ENCODE measurements around the gene PRKCB. TPM values are rescaled to one million over a fixed set of nuclear protein-coding genes. Genes with fewer than 3 reads are reported as not detected.

Gene PRKCB
- total RNA-seq, 1 experiment from 2014 or later: not detected

DNA sequence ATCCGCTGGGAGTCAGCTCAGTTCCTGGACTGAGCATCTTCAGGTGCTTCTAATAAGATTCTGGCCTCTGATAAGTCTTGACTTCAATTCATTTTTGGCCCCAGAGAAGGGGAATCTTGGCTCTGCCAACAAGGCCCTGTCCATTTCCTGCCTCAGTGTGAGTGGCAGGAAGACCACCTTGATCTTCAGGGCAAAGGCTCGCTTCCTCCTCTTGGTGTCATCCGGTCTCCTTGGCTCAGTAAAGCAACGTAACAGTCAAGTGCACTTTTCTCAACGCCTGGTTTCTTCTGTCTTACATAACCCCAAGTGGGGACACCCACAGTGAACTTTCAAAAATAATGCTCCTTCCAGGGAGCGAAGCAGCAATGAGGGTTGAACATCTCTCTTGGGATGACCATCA is 169.8 kb downstream of the PRKCB start:
- H3K27ac ChIP-seq (ENCODE audit: low read length): no peak overlapping the region
- no TSS peak for BruUV-seq (replicated peaks)

DNA sequence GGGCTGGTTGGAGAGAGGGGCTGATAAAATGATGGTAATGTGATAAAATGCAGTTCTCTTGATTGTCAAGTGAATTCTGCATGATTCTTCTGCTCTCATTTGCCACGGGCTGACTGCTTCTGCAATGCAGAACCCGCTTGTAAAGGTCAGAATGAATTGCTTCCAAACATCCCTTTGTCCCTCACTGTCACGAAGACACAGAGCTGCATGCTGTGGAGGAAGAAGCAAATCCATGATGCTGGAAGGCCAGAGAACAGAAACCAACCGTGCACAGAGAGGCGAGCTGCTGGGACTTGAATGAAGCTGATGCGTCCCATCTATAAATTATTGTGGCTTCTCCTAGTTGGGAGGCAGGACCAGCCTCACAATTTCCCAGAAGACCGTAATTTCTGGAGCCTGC is 171.6 kb downstream of the PRKCB start:
- TF ChIP-seq, protein P1, sequence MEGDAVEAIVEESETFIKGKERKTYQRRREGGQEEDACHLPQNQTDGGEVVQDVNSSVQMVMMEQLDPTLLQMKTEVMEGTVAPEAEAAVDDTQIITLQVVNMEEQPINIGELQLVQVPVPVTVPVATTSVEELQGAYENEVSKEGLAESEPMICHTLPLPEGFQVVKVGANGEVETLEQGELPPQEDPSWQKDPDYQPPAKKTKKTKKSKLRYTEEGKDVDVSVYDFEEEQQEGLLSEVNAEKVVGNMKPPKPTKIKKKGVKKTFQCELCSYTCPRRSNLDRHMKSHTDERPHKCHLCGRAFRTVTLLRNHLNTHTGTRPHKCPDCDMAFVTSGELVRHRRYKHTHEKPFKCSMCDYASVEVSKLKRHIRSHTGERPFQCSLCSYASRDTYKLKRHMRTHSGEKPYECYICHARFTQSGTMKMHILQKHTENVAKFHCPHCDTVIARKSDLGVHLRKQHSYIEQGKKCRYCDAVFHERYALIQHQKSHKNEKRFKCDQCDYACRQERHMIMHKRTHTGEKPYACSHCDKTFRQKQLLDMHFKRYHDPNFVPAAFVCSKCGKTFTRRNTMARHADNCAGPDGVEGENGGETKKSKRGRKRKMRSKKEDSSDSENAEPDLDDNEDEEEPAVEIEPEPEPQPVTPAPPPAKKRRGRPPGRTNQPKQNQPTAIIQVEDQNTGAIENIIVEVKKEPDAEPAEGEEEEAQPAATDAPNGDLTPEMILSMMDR (conservative IDR thresholded peaks at IDR 0.05; ENCODE audit: low read depth, low read length): no peak
- TF ChIP-seq EZH2phosphoT487 (IDR thresholded peaks at IDR 0.05; ENCODE audit: borderline replicate concordance, low read length) (no peak), EZH2 (IDR thresholded peaks at IDR 0.05; ENCODE audit: low read length, unreplicated experiment) (no peak)
- no peaks in the 10 kb centered on the region for H3K9me3 ChIP-seq (ENCODE audit: low read length)
- no peak for DNase-seq
- no peaks in the 10 kb centered on the region for H3K9me2 ChIP-seq (replicated peaks; ENCODE audit: low read length)
- no peak for ATAC-seq
- H3K9ac ChIP-seq (ENCODE audit: low read length): no peak overlapping the region
- H3K4me2 ChIP-seq (ENCODE audit: low read length): no peak overlapping the region
- no peaks in the 10 kb centered on the region for H3F3A ChIP-seq (ENCODE audit: low read length, unreplicated experiment)
- no peaks in the 10 kb centered on the region for H3K4me1 ChIP-seq (ENCODE audit: insufficient read depth, low read length)
- no peaks in the 10 kb centered on the region; the same call in 1 of the 2 replicates for H3K36me3 ChIP-seq (ENCODE audit: low read depth, low read length)
- CTCF ChIA-PET: no interaction called here
- no TSS peak for BruUV-seq (replicated peaks)
- H3K79me2 ChIP-seq (ENCODE audit: low read length): no peaks in the 10 kb centered on the region
- H2AFZ ChIP-seq (ENCODE audit: low read length): no peak overlapping the region
- no peak overlapping the region for H3K4me3 ChIP-seq (ENCODE audit: low read length)
- no peaks in the 10 kb centered on the region for H4K20me1 ChIP-seq (ENCODE audit: low read length)
- POLR2A ChIA-PET (ENCODE audit: unreplicated experiment): no interaction called here
- intact Hi-C loops (cut with micrococcal nuclease): no loop called here
- peaks cover 18% of the 10 kb centered on the region; the same call in 1 of the 2 replicates for H3K27me3 ChIP-seq (ENCODE audit: low read length)
- no peak overlapping the region for H3K27ac ChIP-seq (ENCODE audit: low read length)

More for the DNA sequence above, 169.8 kb downstream of the PRKCB start:
- ChIA-PET POLR2A (ENCODE audit: unreplicated experiment) (no interaction called here), CTCF (no interaction called here)
- no peaks in the 10 kb centered on the region for H3F3A ChIP-seq (ENCODE audit: low read length, unreplicated experiment)
- no peaks in the 10 kb centered on the region for H4K20me1 ChIP-seq (ENCODE audit: low read length)
- no peaks in the 10 kb centered on the region for H3K79me2 ChIP-seq (ENCODE audit: low read length)
- H3K4me2 ChIP-seq (ENCODE audit: low read length): no peak overlapping the region
- no peaks in the 10 kb centered on the region for H3K4me1 ChIP-seq (ENCODE audit: insufficient read depth, low read length)
- no peaks in the 10 kb centered on the region for H3K9me2 ChIP-seq (replicated peaks; ENCODE audit: low read length)
- TF ChIP-seq EZH2 (IDR thresholded peaks at IDR 0.05; ENCODE audit: low read length, unreplicated experiment): no peak
- TF ChIP-seq, protein P1 (conservative IDR thresholded peaks at IDR 0.05; ENCODE audit: low read depth, low read length): no peak
- no peak for TF ChIP-seq EZH2phosphoT487 (IDR thresholded peaks at IDR 0.05; ENCODE audit: borderline replicate concordance, low read length)
- H3K36me3 ChIP-seq (ENCODE audit: low read depth, low read length): no peaks in the 10 kb centered on the region; the same call in 1 of the 2 replicates
- DNase-seq: no peak
- intact Hi-C loops (cut with micrococcal nuclease): no loop called here
- no peaks in the 10 kb centered on the region for H3K9me3 ChIP-seq (ENCODE audit: low read length)
- no peak overlapping the region for H2AFZ ChIP-seq (ENCODE audit: low read length)
- no peak overlapping the region for H3K9ac ChIP-seq (ENCODE audit: low read length)
- no peak overlapping the region for H3K4me3 ChIP-seq (ENCODE audit: low read length)
- ATAC-seq: no peak
- peaks cover 28% of the 10 kb centered on the region; the same call in 1 of the 2 replicates for H3K27me3 ChIP-seq (ENCODE audit: low read length)

DNA sequence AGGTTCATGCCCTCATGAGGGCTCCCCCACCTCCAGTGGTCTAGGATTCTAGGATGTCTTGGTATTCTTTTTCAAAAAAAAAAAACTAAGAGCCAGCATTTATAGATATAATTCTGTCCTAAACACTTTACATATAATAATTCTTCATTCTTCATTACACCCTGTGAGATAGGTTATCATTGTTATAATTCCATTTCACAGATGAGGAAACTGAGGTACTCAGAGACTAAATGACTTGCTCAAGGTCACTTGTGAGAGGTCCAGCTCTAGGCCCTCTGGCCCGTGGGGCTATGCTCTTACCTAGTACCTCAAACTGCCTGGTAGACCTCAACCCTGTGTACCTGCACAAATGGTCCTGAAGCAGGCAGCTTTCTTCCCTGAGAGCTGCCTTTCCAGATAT is 172.2 kb downstream of the PRKCB start:
- intact Hi-C loops (cut with micrococcal nuclease): no loop called here
- Histone ChIP-seq H3K79me2 (ENCODE audit: low read length) (no peaks in the 10 kb centered on the region), H3K36me3 (ENCODE audit: low read depth, low read length) (no peaks in the 10 kb centered on the region; the same call in 1 of the 2 replicates), H3K27me3 (ENCODE audit: low read length) (peaks cover 18% of the 10 kb centered on the region; the same call in 1 of the 2 replicates), H4K20me1 (ENCODE audit: low read length) (no peaks in the 10 kb centered on the region), H3F3A (ENCODE audit: low read length, unreplicated experiment) (no peaks in the 10 kb centered on the region), H3K27ac (ENCODE audit: low read length) (no peak overlapping the region), H3K4me1 (ENCODE audit: insufficient read depth, low read length) (no peaks in the 10 kb centered on the region), H3K9ac (ENCODE audit: low read length) (no peak overlapping the region), H3K4me2 (ENCODE audit: low read length) (no peak overlapping the region), H3K9me2 (replicated peaks; ENCODE audit: low read length) (no peaks in the 10 kb centered on the region), H3K4me3 (ENCODE audit: low read length) (no peak overlapping the region), H3K9me3 (ENCODE audit: low read length) (no peaks in the 10 kb centered on the region), H2AFZ (ENCODE audit: low read length) (no peak overlapping the region)
- DNase-seq: no peak
- CTCF ChIA-PET: no interaction called here
- TF ChIP-seq, protein P1 (conservative IDR thresholded peaks at IDR 0.05; ENCODE audit: low read depth, low read length): no peak
- TF ChIP-seq EZH2 (IDR thresholded peaks at IDR 0.05; ENCODE audit: low read length, unreplicated experiment): no peak
- TF ChIP-seq EZH2phosphoT487 (IDR thresholded peaks at IDR 0.05; ENCODE audit: borderline replicate concordance, low read length): no peak
- POLR2A ChIA-PET (ENCODE audit: unreplicated experiment): no interaction called here
- no TSS peak for BruUV-seq (replicated peaks)
- no peak for ATAC-seq

Measured in PC-3 (cell line).